22Rv1 (cell line): ENCODE results near the gene R3HCC1L.

Source experiments
- CTCF ChIP-seq: fragments of 450-650 bp; IDR thresholded peaks from 2 replicates; pipeline ENCODE4 v1.5.1; 2017; ENCODE audit warnings: mild to moderate bottlenecking
- ZFX ChIP-seq: fragments of 450-650 bp; IDR thresholded peaks from 2 replicates; pipeline ENCODE4 v1.6.1; 2017; ENCODE audit warnings: antibody characterized with exemption, borderline replicate concordance

- TF ChIP-seq CTCF (no peak), ZFX (no peak)
Observed at GRCh38 chr10:98163941-98164340, 29.5 kb downstream of the R3HCC1L start.
